Chondrocyte (in vitro differentiated cells): ENCODE data around the gene PRMT2. TPM values are rescaled to one million over a fixed set of nuclear protein-coding genes. Genes with fewer than 3 reads are reported as not detected.

Source experiments
- DNase-seq: peaks from one replicate; pipeline ENCODE4 v3.0.0; 2021; ENCODE audit warnings: mixed read lengths, low spot score
- H3K27ac Mint-ChIP-seq: one replicate; pipeline ENCODE4 v1.8.0; 2021; ENCODE audit warnings: mild to moderate bottlenecking, moderate library complexity, mixed read lengths; ENCODE audit not compliant: unreplicated experiment
- H3K27me3 Mint-ChIP-seq: 2 replicates; pipeline ENCODE4 v1.8.0; 2021; ENCODE audit warnings: low read depth, mixed read lengths
- H3K36me3 Mint-ChIP-seq: 2 replicates; pipeline ENCODE4 v1.8.0; 2021; ENCODE audit warnings: low read depth, mixed read lengths
- H3K4me1 Mint-ChIP-seq: 2 replicates; pipeline ENCODE4 v1.8.0; 2021; ENCODE audit warnings: low read depth, mild to moderate bottlenecking, mixed read lengths
- H3K4me3 Mint-ChIP-seq: one replicate; pipeline ENCODE4 v1.8.0; 2021; ENCODE audit warnings: mild to moderate bottlenecking, moderate library complexity, mixed read lengths; ENCODE audit not compliant: unreplicated experiment
- H3K9me3 Mint-ChIP-seq: 2 replicates; pipeline ENCODE4 v1.8.0; 2021; ENCODE audit warnings: low read depth, mixed read lengths
- total RNA-seq: library from RNA; stranded (reverse); gene quantifications from 3 replicates; pipeline ENCODE4 v1.2.1, GENCODE V29; 2021
- TF ChIP-seq, protein P1 (sequence below): fragments of 200-600 bp; sonication (generic); IDR thresholded peaks from 2 replicates; pipeline ENCODE4 v1.5.0; 2021; ENCODE audit warnings: antibody characterized with exemption, mild to moderate bottlenecking, moderate library complexity

Gene PRMT2
- total RNA-seq, 1 donor from 2014 or later: 128 TPM

DNA sequence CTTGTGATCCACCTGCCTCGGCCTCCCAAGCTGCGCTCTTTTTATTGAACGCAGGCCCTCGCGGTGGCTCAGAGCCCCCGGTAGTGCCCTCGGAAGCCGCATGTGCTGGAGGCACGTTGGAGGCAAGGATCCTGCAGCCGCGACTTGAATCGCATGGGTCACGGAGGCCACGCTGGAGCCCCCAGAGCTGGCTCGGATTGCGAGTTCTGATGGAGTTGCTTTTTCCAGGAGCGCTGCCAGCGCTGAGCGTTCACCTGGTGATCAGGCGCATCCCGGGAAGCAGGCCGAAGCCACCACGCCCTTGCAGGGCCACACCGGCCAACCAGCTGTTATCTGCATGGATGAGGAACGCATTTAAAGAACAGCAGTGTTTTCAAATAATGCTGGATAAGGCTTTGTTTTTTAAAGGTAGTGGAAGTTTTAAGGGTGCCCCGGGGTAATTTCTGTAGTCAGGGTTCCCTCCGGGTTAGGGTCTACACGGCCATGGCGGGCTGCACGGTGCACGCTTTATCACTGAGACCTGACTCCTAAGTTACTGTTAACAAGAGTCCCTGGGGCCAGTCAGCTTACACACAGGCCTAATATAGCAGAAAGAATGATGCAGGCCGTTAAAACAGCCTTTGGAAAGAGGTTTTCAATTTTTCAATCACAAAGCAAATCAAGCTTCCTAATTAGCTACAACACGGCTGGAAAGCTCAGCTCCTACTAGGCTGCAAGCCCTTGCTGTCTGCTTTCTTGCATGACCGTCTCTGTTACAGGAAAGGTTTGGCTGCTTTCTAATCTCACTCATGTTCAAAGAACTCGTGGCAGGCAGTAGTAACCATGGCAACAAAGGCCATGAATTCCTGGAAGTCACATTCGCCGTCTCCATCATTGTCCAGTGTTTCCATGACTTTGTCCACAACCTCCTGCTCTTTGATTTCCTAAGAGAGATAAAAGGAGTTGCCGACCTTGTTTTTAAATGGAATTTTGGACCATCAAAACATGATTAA lies 36.6 kb upstream of the PRMT2 start:
- DNase-seq: no peak
- peak overlapping the region; percentile 2 for H3K27ac Mint-ChIP-seq
- H3K4me1 Mint-ChIP-seq: peaks cover 26% of the 10 kb centered on the region
- no peaks in the 10 kb centered on the region for H3K27me3 Mint-ChIP-seq
- TF ChIP-seq, protein P1, sequence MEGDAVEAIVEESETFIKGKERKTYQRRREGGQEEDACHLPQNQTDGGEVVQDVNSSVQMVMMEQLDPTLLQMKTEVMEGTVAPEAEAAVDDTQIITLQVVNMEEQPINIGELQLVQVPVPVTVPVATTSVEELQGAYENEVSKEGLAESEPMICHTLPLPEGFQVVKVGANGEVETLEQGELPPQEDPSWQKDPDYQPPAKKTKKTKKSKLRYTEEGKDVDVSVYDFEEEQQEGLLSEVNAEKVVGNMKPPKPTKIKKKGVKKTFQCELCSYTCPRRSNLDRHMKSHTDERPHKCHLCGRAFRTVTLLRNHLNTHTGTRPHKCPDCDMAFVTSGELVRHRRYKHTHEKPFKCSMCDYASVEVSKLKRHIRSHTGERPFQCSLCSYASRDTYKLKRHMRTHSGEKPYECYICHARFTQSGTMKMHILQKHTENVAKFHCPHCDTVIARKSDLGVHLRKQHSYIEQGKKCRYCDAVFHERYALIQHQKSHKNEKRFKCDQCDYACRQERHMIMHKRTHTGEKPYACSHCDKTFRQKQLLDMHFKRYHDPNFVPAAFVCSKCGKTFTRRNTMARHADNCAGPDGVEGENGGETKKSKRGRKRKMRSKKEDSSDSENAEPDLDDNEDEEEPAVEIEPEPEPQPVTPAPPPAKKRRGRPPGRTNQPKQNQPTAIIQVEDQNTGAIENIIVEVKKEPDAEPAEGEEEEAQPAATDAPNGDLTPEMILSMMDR: no peak
- no peak overlapping the region for H3K4me3 Mint-ChIP-seq
- H3K9me3 Mint-ChIP-seq: peaks cover 3% of the 10 kb centered on the region
- no peaks in the 10 kb centered on the region for H3K36me3 Mint-ChIP-seq

- no peak overlapping the region for H3K4me3 Mint-ChIP-seq
- no peaks in the 10 kb centered on the region for H3K27me3 Mint-ChIP-seq
- peaks cover 30% of the 10 kb centered on the region for H3K4me1 Mint-ChIP-seq
- no peak overlapping the region for H3K27ac Mint-ChIP-seq
- DNase-seq: no peak
- TF ChIP-seq, protein P1: no peak
- H3K9me3 Mint-ChIP-seq: no peaks in the 10 kb centered on the region
- H3K36me3 Mint-ChIP-seq: no peaks in the 10 kb centered on the region
Measured at GRCh38 chr21:46600305-46600704, 35.2 kb upstream of the PRMT2 start.

- peaks cover 30% of the 10 kb centered on the region for H3K4me1 Mint-ChIP-seq
- H3K27ac Mint-ChIP-seq: no peak overlapping the region
- DNase-seq: no peak
- no peaks in the 10 kb centered on the region for H3K27me3 Mint-ChIP-seq
- no peak overlapping the region for H3K4me3 Mint-ChIP-seq
- H3K9me3 Mint-ChIP-seq: no peaks in the 10 kb centered on the region
- H3K36me3 Mint-ChIP-seq: no peaks in the 10 kb centered on the region
- TF ChIP-seq, protein P1: no peak
Measured at GRCh38 chr21:46600978-46601377, 34.5 kb upstream of the PRMT2 start.

GRCh38 chr21:46603228-46603627 lies 32.2 kb upstream of the PRMT2 start:
- peak overlapping the region; percentile 10 for H3K4me3 Mint-ChIP-seq
- no peaks in the 10 kb centered on the region for H3K27me3 Mint-ChIP-seq
- H3K27ac Mint-ChIP-seq: peak overlapping the region; percentile 4
- TF ChIP-seq, protein P1: no peak
- no peak for DNase-seq
- H3K4me1 Mint-ChIP-seq: peaks cover 30% of the 10 kb centered on the region
- no peaks in the 10 kb centered on the region for H3K9me3 Mint-ChIP-seq
- H3K36me3 Mint-ChIP-seq: no peaks in the 10 kb centered on the region

DNA sequence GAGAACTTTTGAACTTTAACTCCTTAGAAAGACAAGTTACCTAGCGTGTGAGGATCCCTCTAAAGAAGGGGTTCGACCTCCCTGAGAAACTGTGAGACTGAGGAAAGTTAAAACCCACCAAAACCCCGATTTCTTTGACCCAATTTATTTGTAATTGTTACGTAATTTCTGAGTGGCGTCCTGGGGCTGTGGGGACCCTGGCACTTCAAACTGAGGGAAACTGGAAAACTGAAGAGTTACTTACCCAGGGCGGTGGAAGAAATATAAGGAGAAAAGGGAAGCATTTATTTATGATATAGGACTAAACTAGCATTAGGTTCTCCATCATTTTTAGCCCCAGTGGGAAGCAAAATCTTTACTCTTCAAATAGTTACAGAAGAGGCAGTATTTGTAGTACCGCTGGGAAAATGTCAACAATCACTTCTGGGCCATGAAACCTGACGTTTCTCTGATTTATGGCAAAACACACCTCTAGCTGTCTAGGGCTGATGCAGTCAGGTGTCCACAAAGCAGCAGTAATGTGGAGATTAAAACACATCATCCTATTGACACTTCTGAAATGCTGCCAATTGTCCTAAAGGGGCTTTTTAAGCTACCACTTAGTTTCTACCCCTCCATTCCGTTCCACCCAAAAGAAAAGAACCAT lies 31.0 kb upstream of the PRMT2 start:
- Mint-ChIP-seq H3K27me3 (no peaks in the 10 kb centered on the region), H3K4me1 (peaks cover 22% of the 10 kb centered on the region), H3K9me3 (no peaks in the 10 kb centered on the region), H3K27ac (no peak overlapping the region), H3K4me3 (no peak overlapping the region), H3K36me3 (no peaks in the 10 kb centered on the region)
- no peak for DNase-seq
- TF ChIP-seq, protein P1: no peak
